GM18505 (cell line): ENCODE data around the gene APLP2.

Experiments
- ATAC-seq: cut with Tn5 transposase; IDR thresholded peaks from one replicate; pipeline ENCODE4 v1.9.1; 2021; ENCODE audit not compliant: unreplicated experiment
- POLR2A ChIP-seq: IDR thresholded peaks from 4 replicates; pipeline ENCODE4 v1.6.1; 2011; ENCODE audit warnings: borderline replicate concordance; ENCODE audit not compliant: insufficient read depth, insufficient read length; ENCODE audit errors: extremely low read depth

The APLP2 gene

DNA sequence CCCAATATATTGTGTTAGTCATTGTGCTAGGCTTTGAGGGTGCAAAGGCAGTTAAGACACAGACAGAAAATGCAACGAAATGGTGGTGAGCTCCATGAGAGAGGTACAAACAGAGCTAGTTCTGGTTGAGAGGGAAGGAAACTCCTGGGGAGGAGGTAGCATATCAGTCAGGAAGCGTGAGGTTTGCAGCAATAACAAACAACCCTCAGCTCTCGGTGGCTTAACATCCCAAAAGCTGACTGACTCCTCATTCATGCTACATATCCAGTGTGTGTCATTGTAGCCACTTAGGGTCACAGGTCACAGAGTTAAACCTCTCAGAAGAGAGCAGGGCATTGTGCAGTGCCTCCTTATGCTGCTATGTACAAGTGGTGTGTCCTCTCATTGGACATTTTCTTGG lies 88.1 kb downstream of the APLP2 start:
- TF ChIP-seq POLR2A: no peak
- no peak for ATAC-seq

GRCh38 chr11:130159139-130159538 lies 89.4 kb downstream of the APLP2 start:
- no peak for TF ChIP-seq POLR2A
- ATAC-seq: no peak

DNA sequence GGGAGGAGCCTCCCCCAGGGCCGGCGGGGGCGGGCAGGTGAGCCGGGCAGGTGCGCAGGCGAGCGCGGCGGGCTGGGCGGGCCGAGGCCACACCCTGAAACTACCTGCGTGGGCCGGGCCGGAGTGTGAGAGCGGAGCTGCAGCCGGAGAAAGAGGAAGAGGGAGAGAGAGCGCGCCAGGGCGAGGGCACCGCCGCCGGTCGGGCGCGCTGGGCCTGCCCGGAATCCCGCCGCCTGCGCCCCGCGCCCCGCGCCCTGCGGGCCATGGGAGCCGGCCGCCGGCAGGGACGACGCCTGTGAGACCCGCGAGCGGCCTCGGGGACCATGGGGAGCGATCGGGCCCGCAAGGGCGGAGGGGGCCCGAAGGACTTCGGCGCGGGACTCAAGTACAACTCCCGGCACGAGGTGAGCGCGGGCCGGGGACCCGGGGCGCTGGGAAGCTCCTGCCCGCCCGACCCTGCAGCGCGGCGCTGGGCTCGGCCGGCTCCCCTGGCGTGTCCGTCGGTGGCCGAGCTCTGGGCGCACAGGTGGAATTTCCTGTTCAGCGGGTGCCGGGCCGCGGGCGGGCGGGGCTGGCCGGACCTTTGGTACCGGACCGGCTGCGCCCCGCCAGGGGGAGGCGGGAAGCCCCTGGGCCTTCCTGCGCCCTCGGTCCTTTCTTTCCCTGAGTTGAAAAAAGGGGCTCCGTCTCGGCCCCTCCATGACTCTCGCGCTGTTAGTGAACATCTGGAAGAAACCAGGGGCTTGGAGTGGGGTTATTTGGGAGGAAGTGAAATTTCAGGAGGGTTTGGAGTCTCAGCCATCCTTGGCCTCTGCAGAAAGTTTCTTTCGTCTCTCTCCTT lies 90.2 kb downstream of the APLP2 start, which contains the start of gene ST14:
ST14 (plus strand) TSS at position 126 of the 841 bp plus-strand sequence; CDS start at position 324, 198 bp downstream.
- no peak for TF ChIP-seq POLR2A
- no peak for ATAC-seq

GRCh38 chr11:130160498-130161155 lies 90.9 kb downstream of the APLP2 start:
- ATAC-seq: no peak

DNA sequence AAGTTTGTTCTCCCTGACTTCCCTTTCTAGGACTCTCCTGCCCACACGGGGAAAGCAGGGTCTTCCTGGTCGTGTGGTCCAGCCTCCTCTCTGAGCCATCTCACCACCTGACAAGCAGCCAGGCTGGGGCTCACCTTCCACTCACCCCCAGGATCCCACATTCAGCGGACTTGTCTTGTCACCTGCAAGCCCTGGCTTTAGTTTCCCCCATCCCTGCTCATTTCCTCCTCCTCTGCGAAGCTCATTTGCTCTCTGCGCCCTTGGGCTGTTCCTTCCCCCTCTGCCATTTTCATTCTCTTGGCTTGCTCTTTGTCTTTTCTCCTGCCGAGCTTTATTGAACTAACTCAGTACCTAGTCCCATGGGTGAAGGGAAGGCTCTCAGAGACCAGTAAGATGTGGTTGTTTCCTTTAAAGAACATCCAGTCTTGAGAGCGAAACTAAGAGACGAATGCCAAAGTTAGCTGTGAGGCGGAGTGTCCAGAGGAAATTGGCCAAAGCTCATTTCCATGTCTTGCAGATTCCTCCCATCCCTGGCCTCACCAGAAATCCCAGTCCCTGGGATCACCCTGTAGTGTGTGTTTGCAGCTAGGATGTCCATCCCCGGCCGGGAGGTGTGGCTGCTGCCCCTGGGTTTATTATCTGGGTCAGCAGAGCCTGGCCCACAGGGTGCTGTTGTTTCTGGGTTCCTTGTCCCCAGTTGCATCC lies 91.9 kb downstream of the APLP2 start:
- TF ChIP-seq POLR2A: no peak

More at GRCh38 chr11:130160498-130161155, 90.9 kb downstream of the APLP2 start:
- no peak for TF ChIP-seq POLR2A

DNA sequence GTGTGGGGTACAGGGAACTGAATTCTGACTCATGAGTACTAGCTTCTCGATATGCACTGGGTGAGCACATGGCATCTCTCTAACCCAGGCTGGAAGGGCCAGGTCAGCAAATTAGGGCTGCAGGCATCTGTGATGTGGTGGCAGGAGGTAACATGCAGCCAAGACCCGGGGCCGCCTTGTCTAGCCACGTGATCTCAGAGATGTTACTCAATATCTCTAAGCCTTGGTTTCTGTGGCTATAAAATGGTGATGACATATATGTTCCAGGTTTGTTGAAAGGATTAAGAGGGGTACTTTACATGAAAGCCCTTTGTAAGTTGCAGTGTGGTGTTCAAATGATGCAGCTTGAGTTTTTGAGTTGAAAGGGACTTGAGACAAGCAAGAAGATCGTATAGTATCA lies 93.0 kb downstream of the APLP2 start:
- no peak for TF ChIP-seq POLR2A

More for the DNA sequence above, 91.9 kb downstream of the APLP2 start:
- ATAC-seq: no peak

GRCh38 chr11:130163346-130164220 lies 93.9 kb downstream of the APLP2 start:
- ATAC-seq: no peak
- TF ChIP-seq POLR2A: no peak

More for the DNA sequence above, 93.0 kb downstream of the APLP2 start:
- no peak for ATAC-seq

DNA sequence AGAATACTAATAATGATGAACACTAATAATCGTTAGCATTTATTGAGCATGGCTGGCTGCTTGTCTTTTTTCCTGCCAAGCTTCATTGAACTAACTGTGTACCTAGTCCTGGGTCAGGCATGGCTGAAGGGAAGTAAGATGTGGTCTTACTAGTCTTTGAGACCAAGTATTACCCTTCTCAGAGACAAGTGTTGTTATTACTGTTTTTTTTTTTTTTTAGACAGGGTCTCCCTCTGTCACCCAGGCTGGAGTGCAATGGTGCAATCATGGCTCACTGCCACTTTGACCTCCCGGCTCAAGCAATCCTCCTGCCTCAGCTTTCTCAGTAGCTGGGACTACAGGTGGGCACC lies 94.5 kb downstream of the APLP2 start:
- ATAC-seq: no peak
- no peak for TF ChIP-seq POLR2A

DNA sequence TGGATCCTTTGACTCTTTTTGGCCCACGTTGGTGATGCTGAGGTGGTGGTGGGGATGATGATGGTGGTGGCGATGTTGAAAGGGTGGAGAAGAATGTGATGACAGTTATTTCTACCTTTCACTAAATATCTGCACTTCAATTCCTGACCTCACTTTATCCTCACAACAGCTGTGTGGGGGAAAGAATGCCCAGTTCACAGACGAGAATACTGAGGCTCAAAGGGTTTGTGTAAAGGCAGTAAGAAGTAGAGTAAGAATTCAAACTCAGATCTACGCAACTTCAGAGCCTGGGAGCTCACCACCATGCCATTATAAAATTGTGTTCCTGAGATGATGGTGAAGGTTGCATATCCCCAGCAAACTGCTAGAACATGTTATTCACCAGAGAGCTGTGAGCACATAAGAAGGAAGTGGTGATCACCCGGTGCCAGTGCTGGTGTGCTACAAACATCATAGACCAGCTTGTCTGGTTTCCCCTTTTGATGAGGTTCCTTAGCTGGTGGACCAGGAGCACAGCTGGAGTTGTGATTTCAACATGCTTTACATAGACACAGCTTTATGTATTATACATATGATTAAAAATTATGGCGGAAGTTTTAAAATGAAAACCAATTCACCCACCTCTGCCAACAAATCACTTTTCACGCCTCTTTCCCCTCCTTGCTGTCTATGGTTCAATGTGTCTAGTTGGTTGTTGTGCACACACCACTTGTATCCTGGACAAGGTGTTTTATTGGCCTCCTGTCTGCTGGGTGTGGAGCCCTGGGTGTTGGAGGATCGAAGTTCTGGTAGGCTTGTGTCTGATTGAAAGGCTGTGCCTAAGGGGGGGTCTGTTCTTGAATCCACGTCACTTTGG lies 96.1 kb downstream of the APLP2 start:
- TF ChIP-seq POLR2A: no peak
- no peak for ATAC-seq

DNA sequence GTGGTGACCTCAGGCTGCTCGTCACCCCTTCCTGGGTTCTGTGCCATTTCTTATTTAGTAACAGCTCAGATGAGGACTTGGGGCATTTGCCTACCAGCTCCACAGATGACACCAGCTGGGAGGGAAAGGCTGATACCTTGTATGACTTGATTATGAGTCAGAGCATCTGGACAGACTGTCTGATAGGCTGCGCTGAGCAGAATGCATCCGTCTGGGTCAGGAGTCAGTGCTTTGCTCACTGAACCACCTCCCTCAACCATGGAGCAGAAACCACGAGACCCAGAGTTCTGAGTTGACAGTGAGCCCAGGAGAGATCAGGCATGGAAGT lies 96.7 kb downstream of the APLP2 start:
- peak; percentile 83 for ATAC-seq
- no peak for TF ChIP-seq POLR2A

GRCh38 chr11:130167146-130167545 lies 97.5 kb downstream of the APLP2 start:
- ATAC-seq: no peak
- TF ChIP-seq POLR2A: no peak

DNA sequence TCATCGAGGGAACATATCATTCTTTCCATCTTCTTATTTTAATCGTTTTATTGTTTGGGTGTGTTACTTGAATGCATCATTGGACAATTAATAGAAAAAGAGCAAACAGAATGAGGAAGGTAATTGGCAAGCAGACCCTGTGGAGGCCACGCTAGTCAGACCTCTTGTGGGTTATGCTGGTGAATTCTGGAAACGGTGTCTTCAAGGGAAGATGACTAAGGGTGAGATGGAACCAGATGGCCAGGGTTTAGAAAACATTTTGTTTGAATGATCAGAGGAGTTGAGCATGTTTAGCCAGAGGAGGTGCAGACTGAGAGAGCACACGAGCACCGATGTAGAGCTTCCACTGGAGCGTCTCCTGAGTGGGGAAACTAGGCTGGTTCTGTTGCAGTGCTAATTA lies 98.4 kb downstream of the APLP2 start:
- no peak for TF ChIP-seq POLR2A
- ATAC-seq: no peak
